Stimulated activated CD8-positive, alpha-beta memory T cell treated with anti-CD3 and anti-CD28 coated beads, Interleukin-4, amount 100 ng/mL, for 24 hours (primary cell): ENCODE measurements around the gene MGA.
A peak's percentile ranks its signal among the peaks of the same experiment; 100 is the strongest.

Experiments used
- DNase-seq: peaks from one replicate; pipeline ENCODE4 v3.0.0-alpha.2; 2020; ENCODE audit warnings: low read depth

Gene MGA

GRCh38 chr15:41659190-41659589 lies 1.0 kb upstream of the MGA start:
- no peak for DNase-seq

- DNase-seq: no peak
These were observed 360 bp upstream of the MGA start for GRCh38 chr15:41659855-41660234.

GRCh38 chr15:41661078-41661517 lies 893 bp downstream of the MGA start:
- DNase-seq: no peak

GRCh38 chr15:41661518-41662225 lies 1.5 kb downstream of the MGA start:
- peak; percentile 56 for DNase-seq

GRCh38 chr15:41666353-41666920 lies 6.2 kb downstream of the MGA start:
- no peak for DNase-seq

- no peak for DNase-seq
These were observed 9.5 kb downstream of the MGA start for GRCh38 chr15:41669701-41670100.

GRCh38 chr15:41671656-41672648 lies 11.7 kb downstream of the MGA start:
- DNase-seq: no peak

- no peak for DNase-seq
These were observed 15.1 kb downstream of the MGA start for GRCh38 chr15:41675337-41675736.

GRCh38 chr15:41678742-41679141 lies 18.5 kb downstream of the MGA start:
- no peak for DNase-seq

GRCh38 chr15:41683955-41684354 lies 23.8 kb downstream of the MGA start:
- DNase-seq: no peak

- DNase-seq: no peak
These were observed 28.5 kb downstream of the MGA start for GRCh38 chr15:41688671-41689070.

- no peak for DNase-seq
These were observed 28.9 kb downstream of the MGA start for GRCh38 chr15:41689083-41689482.

GRCh38 chr15:41689834-41690233 lies 29.6 kb downstream of the MGA start:
- DNase-seq: no peak

- no peak for DNase-seq
These were observed 30.4 kb downstream of the MGA start for GRCh38 chr15:41690636-41691035.

- DNase-seq: no peak
These were observed 31.3 kb downstream of the MGA start for GRCh38 chr15:41691471-41691870.

- DNase-seq: no peak
These were observed 31.8 kb downstream of the MGA start for GRCh38 chr15:41692049-41692448.

GRCh38 chr15:41693757-41694156 lies 33.6 kb downstream of the MGA start:
- DNase-seq: no peak

GRCh38 chr15:41695750-41696436 lies 35.7 kb downstream of the MGA start:
- peak; percentile 4 for DNase-seq

- DNase-seq: no peak
These were observed 38.6 kb downstream of the MGA start for GRCh38 chr15:41698779-41699178.

- no peak for DNase-seq
These were observed 42.9 kb downstream of the MGA start for GRCh38 chr15:41703120-41703519.

- no peak for DNase-seq
These were observed 52.8 kb downstream of the MGA start for GRCh38 chr15:41713047-41713446.

- DNase-seq: no peak
These were observed 54.1 kb downstream of the MGA start for GRCh38 chr15:41714291-41714690.
